MCF 10A (cell line): ENCODE data around the gene PPARA. TPM values are rescaled to one million over a fixed set of nuclear protein-coding genes. Genes with fewer than 3 reads are reported as not detected.
A peak's percentile ranks its signal among the peaks of the same experiment; 100 is the strongest.

ENCODE experiments used
- BruUV-seq: library from RNA; stranded (reverse); fragments of 400-500 nt; replicated peaks from 2 replicates; lab custom pipeline; 2021; lab: Mats Ljungman, UMichigan
- CTCF ChIA-PET: fragments of 300-600 bp; sonication (Branson Sonifier 250); formaldehyde crosslinking; extraction: SDS; loops from one replicate; lab custom pipeline; 2021; ENCODE audit warnings: antibody characterized with exemption, inconsistent platforms; lab: Yijun Ruan, JAX
- POLR2A ChIA-PET: fragments of 300-600, 350-650 bp; sonication (Branson Sonifier 250); formaldehyde crosslinking; extraction: SDS; loops from one replicate; lab custom pipeline; 2020; ENCODE audit warnings: antibody characterized with exemption, inconsistent platforms; lab: Yijun Ruan, JAX
- DNase-seq: peaks from one replicate; pipeline ENCODE4 v3.0.0-alpha.2; 2018; ENCODE audit not compliant: unreplicated experiment
- H3K27ac Mint-ChIP-seq: one replicate; pipeline ENCODE4 v1.8.0; 2022; ENCODE audit warnings: mild to moderate bottlenecking, low read depth, mixed read lengths; ENCODE audit not compliant: unreplicated experiment
- H3K27me3 Mint-ChIP-seq: one replicate; pipeline ENCODE4 v1.8.0; 2022; ENCODE audit warnings: mixed read lengths; ENCODE audit not compliant: insufficient read depth, unreplicated experiment
- H3K36me3 Mint-ChIP-seq: one replicate; pipeline ENCODE4 v1.8.0; 2022; ENCODE audit warnings: mild to moderate bottlenecking, moderate library complexity, mixed read lengths; ENCODE audit not compliant: insufficient read depth, unreplicated experiment
- H3K4me1 Mint-ChIP-seq: one replicate; pipeline ENCODE4 v1.8.0; 2022; ENCODE audit warnings: mixed read lengths; ENCODE audit not compliant: insufficient read depth, unreplicated experiment
- H3K4me3 Mint-ChIP-seq: one replicate; pipeline ENCODE4 v1.8.0; 2022; ENCODE audit warnings: mild to moderate bottlenecking, moderate library complexity, mixed read lengths; ENCODE audit not compliant: unreplicated experiment
- H3K9me3 Mint-ChIP-seq: one replicate; pipeline ENCODE4 v1.8.0; 2022; ENCODE audit warnings: mixed read lengths; ENCODE audit not compliant: unreplicated experiment
- intact Hi-C: fragments of 100-400 bp; cut with micrococcal nuclease; formaldehyde crosslinking; loops from 2 replicates; pipeline ENCODE4 v1.14.1; 2022
- total RNA-seq: library from RNA; stranded (reverse); gene quantifications from 2 replicates; pipeline ENCODE4 v1.2.3, GENCODE V29; 2022
- TF ChIP-seq, protein P1 (sequence below): fragments of 200-600 bp; IDR thresholded peaks from one replicate; pipeline ENCODE4 v1.8.0; 2022; ENCODE audit warnings: antibody characterized with exemption, mild to moderate bottlenecking; ENCODE audit not compliant: unreplicated experiment

Gene PPARA
- total RNA-seq, 1 experiment from 2014 or later: 8.0 TPM

DNA sequence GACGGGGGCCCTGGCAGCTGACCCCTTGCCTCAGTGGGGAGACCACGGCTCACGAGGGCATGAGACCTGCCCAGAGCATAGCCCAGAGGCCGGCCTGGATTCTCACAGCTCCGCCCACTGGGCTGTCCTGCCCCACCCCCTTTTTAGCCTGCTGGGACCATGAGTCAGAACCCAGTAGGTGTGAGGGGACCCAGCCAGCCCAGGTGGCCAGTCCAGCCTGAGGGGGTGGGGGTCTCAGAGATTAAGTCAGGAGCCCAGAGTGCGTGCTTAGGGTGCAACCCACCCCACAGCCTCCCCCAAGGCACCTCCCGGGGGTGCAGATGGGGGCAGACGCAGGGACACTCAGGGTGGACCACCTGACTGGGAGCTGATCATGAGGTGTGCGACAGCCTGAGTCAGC lies 40.1 kb upstream of the PPARA start:
- H3K27ac Mint-ChIP-seq: peak overlapping the region; percentile 9
- H3K27me3 Mint-ChIP-seq: no peaks in the 10 kb centered on the region
- H3K36me3 Mint-ChIP-seq: peaks cover 100% of the 10 kb centered on the region
- DNase-seq: peak; percentile 72
- intact Hi-C loops: no loop called here
- ChIA-PET POLR2A (interaction anchor here (1.4 to 4.3 kb wide), 4 partner anchors 28 to 103 kb away, joined by 6 to 15 read pairs (median 8); no protein-coding TSS in a partner anchor), CTCF (interaction anchor here (0.7 to 2.1 kb wide), 2 partner anchors 102 to 104 kb away, joined by 3 to 9 read pairs; no protein-coding TSS in a partner anchor)
- no TSS peak for BruUV-seq
- no peaks in the 10 kb centered on the region for H3K9me3 Mint-ChIP-seq
- H3K4me3 Mint-ChIP-seq: no peak overlapping the region
- TF ChIP-seq, protein P1, sequence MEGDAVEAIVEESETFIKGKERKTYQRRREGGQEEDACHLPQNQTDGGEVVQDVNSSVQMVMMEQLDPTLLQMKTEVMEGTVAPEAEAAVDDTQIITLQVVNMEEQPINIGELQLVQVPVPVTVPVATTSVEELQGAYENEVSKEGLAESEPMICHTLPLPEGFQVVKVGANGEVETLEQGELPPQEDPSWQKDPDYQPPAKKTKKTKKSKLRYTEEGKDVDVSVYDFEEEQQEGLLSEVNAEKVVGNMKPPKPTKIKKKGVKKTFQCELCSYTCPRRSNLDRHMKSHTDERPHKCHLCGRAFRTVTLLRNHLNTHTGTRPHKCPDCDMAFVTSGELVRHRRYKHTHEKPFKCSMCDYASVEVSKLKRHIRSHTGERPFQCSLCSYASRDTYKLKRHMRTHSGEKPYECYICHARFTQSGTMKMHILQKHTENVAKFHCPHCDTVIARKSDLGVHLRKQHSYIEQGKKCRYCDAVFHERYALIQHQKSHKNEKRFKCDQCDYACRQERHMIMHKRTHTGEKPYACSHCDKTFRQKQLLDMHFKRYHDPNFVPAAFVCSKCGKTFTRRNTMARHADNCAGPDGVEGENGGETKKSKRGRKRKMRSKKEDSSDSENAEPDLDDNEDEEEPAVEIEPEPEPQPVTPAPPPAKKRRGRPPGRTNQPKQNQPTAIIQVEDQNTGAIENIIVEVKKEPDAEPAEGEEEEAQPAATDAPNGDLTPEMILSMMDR: no peak
- H3K4me1 Mint-ChIP-seq: peaks cover 33% of the 10 kb centered on the region

DNA sequence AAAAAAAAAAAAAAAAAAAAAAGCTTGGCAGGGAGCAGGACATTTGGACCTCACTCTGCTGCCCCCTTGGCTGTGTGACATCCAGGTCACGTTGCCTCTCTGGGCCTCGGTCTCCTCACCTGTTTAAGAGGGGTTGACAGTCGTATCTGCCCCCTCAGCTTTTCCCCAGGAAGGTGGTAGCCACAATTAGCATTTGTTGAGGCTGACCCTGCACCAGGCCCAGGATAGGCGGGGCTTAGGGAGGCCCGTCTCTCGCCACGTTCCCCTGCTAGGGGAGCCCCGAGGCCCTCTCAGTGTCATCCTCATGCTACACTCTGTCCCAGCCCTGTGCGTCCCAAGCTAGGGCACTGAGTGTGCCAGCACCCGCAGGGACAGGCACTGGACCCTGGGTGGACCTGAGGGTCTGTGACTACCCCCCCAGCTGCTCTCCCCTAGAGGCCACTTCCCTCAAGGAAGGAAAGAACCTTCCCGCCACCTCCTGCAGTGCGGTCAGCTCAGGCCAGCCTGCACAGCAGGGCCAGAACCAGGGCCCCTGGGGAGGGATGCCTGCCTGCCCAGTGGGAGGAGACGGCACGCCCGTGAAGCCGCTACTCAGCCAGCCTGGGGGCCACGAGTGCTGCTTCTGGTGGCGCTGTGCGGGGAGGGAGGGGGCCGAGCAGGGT lies 38.5 kb upstream of the PPARA start:
- H3K27ac Mint-ChIP-seq: no peak overlapping the region
- no TSS peak for BruUV-seq
- no peaks in the 10 kb centered on the region for H3K9me3 Mint-ChIP-seq
- POLR2A ChIA-PET: interaction anchor here (0.6 to 4.3 kb wide), 5 partner anchors 24 to 225 kb away, joined by 3 to 15 read pairs (median 3); no protein-coding TSS in a partner anchor
- H3K27me3 Mint-ChIP-seq: no peaks in the 10 kb centered on the region
- DNase-seq: no peak
- intact Hi-C loops: no loop called here
- H3K4me1 Mint-ChIP-seq: peaks cover 25% of the 10 kb centered on the region
- CTCF ChIA-PET: interaction anchor here (1.3 kb wide), 1 partner anchor 106 kb away, joined by 6 read pairs; no protein-coding TSS in a partner anchor
- H3K36me3 Mint-ChIP-seq: peaks cover 100% of the 10 kb centered on the region
- TF ChIP-seq, protein P1: no peak
- H3K4me3 Mint-ChIP-seq: no peak overlapping the region

DNA sequence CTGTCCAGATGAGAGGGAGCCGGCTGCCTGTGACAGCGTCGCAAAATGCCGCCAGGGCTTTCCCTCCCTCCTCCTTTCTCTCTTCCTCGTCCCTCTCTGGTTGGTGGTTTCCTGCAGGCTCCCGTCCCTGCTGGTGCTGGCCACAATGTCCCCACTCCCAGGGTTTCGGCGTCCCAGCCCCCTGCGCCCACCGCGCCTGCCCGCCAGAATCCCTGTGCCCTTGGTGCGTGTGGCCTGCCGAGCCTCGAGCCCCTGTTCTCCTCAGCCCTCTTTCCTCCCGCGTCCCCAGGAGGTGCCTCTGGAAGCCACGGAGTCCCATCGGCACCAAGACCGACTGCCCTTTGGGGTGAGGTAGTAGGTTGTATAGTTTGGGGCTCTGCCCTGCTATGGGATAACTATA lies 37.9 kb upstream of the PPARA start:
- peaks cover 94% of the 10 kb centered on the region for H3K36me3 Mint-ChIP-seq
- POLR2A ChIA-PET: interaction anchor here (0.5 to 4.3 kb wide), 3 partner anchors 28 to 105 kb away, joined by 3 to 15 read pairs (median 3); no protein-coding TSS in a partner anchor
- CTCF ChIA-PET: interaction anchor here (1.3 kb wide), 1 partner anchor 107 kb away, joined by 6 read pairs; no protein-coding TSS in a partner anchor
- no peak overlapping the region for H3K27ac Mint-ChIP-seq
- no peaks in the 10 kb centered on the region for H3K9me3 Mint-ChIP-seq
- BruUV-seq: no TSS peak
- no peaks in the 10 kb centered on the region for H3K27me3 Mint-ChIP-seq
- TF ChIP-seq, protein P1: no peak
- H3K4me1 Mint-ChIP-seq: peaks cover 25% of the 10 kb centered on the region
- H3K4me3 Mint-ChIP-seq: no peak overlapping the region
- no peak for DNase-seq
- intact Hi-C loops: no loop called here
